Ishikawa (cell line): ENCODE results near the gene ATP6V0A1.

Experiments used
- CEBPB ChIP-seq: IDR thresholded peaks from 2 replicates; pipeline ENCODE4 v1.6.1; 2012
- CREB1 ChIP-seq: IDR thresholded peaks from 2 replicates; pipeline ENCODE4 v1.6.1; 2012; ENCODE audit warnings: low read depth
- EGR1 ChIP-seq: IDR thresholded peaks from 2 replicates; pipeline ENCODE4 v1.6.1; 2012
- EP300 ChIP-seq: IDR thresholded peaks from 2 replicates; pipeline ENCODE4 v1.6.1; 2012; ENCODE audit warnings: borderline replicate concordance
- FOXM1 ChIP-seq: IDR thresholded peaks from 2 replicates; pipeline ENCODE4 v1.6.1; 2012; ENCODE audit warnings: low read depth, borderline replicate concordance
- NFIC ChIP-seq: IDR thresholded peaks from 2 replicates; pipeline ENCODE4 v1.6.1; 2012
- RAD21 ChIP-seq: IDR thresholded peaks from 2 replicates; pipeline ENCODE4 v1.6.1; 2012; ENCODE audit warnings: low read depth
- TAF1 ChIP-seq: IDR thresholded peaks from 2 replicates; pipeline ENCODE4 v1.6.1; 2012; ENCODE audit warnings: low read depth, mild to moderate bottlenecking
- TCF12 ChIP-seq: IDR thresholded peaks from 2 replicates; pipeline ENCODE4 v1.6.1; 2012; ENCODE audit warnings: low read depth
- TEAD4 ChIP-seq: IDR thresholded peaks from 2 replicates; pipeline ENCODE4 v1.6.1; 2012
- YY1 ChIP-seq: IDR thresholded peaks from 2 replicates; pipeline ENCODE4 v1.6.1; 2012; ENCODE audit warnings: low read depth
- ZBTB7A ChIP-seq: IDR thresholded peaks from 2 replicates; pipeline ENCODE4 v1.6.1; 2012; ENCODE audit warnings: low read depth
- TF ChIP-seq, protein P1 (sequence below): IDR thresholded peaks from 2 replicates; pipeline ENCODE4 v1.6.1; 2012
- TF ChIP-seq, protein P2 (sequence below): IDR thresholded peaks from 2 replicates; pipeline ENCODE4 v1.6.1; 2012
- TF ChIP-seq, protein P3 (sequence below): IDR thresholded peaks from 2 replicates; pipeline ENCODE4 v1.6.1; 2012; ENCODE audit warnings: low read depth, mild to moderate bottlenecking

ATP6V0A1 gene

GRCh38 chr17:42411905-42412679 lies 46.6 kb upstream of the ATP6V0A1 start:
- TF ChIP-seq NFIC (no peak), EGR1 (no peak), TCF12 (no peak), CEBPB (no peak), EP300 (no peak), TAF1 (no peak), TEAD4 (no peak), RAD21 (no peak), CREB1 (no peak), YY1 (no peak), FOXM1 (no peak), ZBTB7A (no peak)
- TF ChIP-seq, protein P1, sequence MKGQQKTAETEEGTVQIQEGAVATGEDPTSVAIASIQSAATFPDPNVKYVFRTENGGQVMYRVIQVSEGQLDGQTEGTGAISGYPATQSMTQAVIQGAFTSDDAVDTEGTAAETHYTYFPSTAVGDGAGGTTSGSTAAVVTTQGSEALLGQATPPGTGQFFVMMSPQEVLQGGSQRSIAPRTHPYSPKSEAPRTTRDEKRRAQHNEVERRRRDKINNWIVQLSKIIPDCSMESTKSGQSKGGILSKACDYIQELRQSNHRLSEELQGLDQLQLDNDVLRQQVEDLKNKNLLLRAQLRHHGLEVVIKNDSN: no peak
- TF ChIP-seq, protein P2, sequence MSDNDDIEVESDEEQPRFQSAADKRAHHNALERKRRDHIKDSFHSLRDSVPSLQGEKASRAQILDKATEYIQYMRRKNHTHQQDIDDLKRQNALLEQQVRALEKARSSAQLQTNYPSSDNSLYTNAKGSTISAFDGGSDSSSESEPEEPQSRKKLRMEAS: no peak
- TF ChIP-seq, protein P3, sequence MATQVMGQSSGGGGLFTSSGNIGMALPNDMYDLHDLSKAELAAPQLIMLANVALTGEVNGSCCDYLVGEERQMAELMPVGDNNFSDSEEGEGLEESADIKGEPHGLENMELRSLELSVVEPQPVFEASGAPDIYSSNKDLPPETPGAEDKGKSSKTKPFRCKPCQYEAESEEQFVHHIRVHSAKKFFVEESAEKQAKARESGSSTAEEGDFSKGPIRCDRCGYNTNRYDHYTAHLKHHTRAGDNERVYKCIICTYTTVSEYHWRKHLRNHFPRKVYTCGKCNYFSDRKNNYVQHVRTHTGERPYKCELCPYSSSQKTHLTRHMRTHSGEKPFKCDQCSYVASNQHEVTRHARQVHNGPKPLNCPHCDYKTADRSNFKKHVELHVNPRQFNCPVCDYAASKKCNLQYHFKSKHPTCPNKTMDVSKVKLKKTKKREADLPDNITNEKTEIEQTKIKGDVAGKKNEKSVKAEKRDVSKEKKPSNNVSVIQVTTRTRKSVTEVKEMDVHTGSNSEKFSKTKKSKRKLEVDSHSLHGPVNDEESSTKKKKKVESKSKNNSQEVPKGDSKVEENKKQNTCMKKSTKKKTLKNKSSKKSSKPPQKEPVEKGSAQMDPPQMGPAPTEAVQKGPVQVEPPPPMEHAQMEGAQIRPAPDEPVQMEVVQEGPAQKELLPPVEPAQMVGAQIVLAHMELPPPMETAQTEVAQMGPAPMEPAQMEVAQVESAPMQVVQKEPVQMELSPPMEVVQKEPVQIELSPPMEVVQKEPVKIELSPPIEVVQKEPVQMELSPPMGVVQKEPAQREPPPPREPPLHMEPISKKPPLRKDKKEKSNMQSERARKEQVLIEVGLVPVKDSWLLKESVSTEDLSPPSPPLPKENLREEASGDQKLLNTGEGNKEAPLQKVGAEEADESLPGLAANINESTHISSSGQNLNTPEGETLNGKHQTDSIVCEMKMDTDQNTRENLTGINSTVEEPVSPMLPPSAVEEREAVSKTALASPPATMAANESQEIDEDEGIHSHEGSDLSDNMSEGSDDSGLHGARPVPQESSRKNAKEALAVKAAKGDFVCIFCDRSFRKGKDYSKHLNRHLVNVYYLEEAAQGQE: no peak

- TF ChIP-seq EGR1: no peak
- TF ChIP-seq TAF1: no peak
- no peak for TF ChIP-seq CEBPB
- TF ChIP-seq TEAD4: no peak
- no peak for TF ChIP-seq NFIC
- no peak for TF ChIP-seq FOXM1
- TF ChIP-seq, protein P3: no peak
- no peak for TF ChIP-seq CREB1
- TF ChIP-seq, protein P2: no peak
Measured at GRCh38 chr17:42413464-42414040, 45.1 kb upstream of the ATP6V0A1 start.

DNA sequence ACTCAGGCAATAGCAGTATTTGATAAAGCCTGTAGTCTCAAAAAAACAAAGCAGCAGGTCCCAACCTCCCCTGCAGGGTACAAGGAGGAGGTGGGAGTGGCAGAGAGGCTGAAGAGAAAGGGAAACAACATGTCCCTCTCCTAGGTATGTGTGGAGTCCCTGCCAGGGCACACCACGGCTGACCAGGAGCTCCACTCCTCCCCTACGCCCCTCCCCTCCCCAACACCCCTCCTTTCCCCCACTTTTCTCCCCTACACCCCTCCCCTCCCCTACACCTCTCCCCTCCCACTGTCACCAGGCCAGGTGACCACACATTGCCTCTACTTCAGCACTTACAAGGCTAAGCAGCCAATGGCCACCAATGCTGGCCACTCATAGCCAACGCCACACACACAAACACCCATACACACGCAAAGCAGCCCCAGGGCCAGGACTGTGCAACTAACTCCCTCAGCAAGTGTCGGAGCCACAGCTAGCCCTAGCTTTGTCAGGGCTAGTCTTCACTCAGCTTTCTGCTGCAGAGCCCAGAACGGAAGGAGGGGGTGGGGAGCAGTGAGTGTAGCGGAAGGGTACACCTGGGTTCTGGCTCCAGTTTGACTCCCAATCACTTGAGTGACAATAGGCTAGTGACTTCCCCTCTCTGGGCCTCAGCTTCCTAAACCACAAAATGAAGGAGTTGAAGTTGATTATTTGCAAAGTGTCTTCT lies 43.8 kb upstream of the ATP6V0A1 start:
- TF ChIP-seq EGR1 (no peak), FOXM1 (no peak), ZBTB7A (no peak), CEBPB (no peak), TCF12 (no peak)
- TF ChIP-seq, protein P3: no peak

DNA sequence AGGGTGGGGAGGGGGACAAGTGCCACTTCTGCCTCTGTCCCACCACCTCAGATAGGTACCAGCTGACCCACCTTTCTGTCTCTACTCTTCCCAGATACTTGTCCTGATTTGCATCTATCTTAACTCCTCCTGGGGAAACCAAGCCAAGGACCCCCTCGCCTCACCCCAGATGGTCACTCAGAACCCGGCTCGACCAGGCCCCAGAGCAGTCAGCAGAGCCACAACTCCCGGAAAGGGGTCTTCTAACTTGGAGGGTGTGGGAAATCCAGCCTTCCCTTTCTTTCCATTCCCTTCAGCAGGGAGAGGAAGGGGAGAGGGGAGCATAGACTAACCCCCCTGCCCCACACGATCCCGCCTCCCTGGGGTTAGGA lies 37.6 kb upstream of the ATP6V0A1 start:
- TF ChIP-seq CEBPB (no peak), NFIC (no peak), EP300 (no peak), TCF12 (no peak), ZBTB7A (no peak), FOXM1 (no peak)
- TF ChIP-seq, protein P2: no peak
- TF ChIP-seq, protein P3: no peak
